Mesodermal cell (in vitro differentiated cells): Measurements from ENCODE around the gene NAP1L4.

ENCODE experiments used
- H3K27ac ChIP-seq: 2 replicates; pipeline ENCODE4 v1.7.0; 2013; ENCODE audit warnings: mild to moderate bottlenecking, low read depth, low read length, moderate library complexity; ENCODE audit not compliant: severe bottlenecking
- H3K36me3 ChIP-seq: 2 replicates; pipeline ENCODE4 v1.7.1; 2013; ENCODE audit warnings: mild to moderate bottlenecking, low read length, moderate library complexity; ENCODE audit not compliant: control insufficient read depth, insufficient read depth
- H3K4me1 ChIP-seq: one replicate; pipeline ENCODE4 v1.7.1; 2013; ENCODE audit warnings: mild to moderate bottlenecking, low read length; ENCODE audit not compliant: insufficient read depth, control insufficient read depth, poor library complexity, severe bottlenecking
- H3K4me3 ChIP-seq: 2 replicates; pipeline ENCODE4 v1.7.0; 2013; ENCODE audit warnings: low read length, control low read depth, mild to moderate bottlenecking; ENCODE audit not compliant: insufficient read depth, poor library complexity, severe bottlenecking; ENCODE audit errors: extremely low read depth
- H3K9me3 ChIP-seq: 2 replicates; pipeline ENCODE4 v1.7.1; 2013; ENCODE audit warnings: mild to moderate bottlenecking, low read length, moderate library complexity; ENCODE audit not compliant: control insufficient read depth
- WGBS, 2 experiments: methylation state at CpG; one replicate each; pipeline ENCODE4 v1.1.5; 2013; ENCODE audit warnings: missing lambda C conversion rate in 2 of 2; ENCODE audit not compliant: insufficient coverage in 2 of 2; 5-methylcytosine and 5-hydroxymethylcytosine counted together

Gene NAP1L4

GRCh38 chr11:2901196-2901796 is 90.8 kb downstream of the NAP1L4 start:
- Histone ChIP-seq H3K4me1 (peaks cover 31% of the 10 kb centered on the region), H3K9me3 (no peaks in the 10 kb centered on the region), H3K4me3 (peak overlapping the region; percentile 57), H3K27ac (no peak overlapping the region), H3K36me3 (no peaks in the 10 kb centered on the region)
- 84 to 90% methylated on average over 12 to 14 of the region's 16 CpGs for WGBS, 2 experiments

GRCh38 chr11:2899080-2899783 is 92.9 kb downstream of the NAP1L4 start:
- H3K4me3 ChIP-seq = no peak overlapping the region
- H3K27ac ChIP-seq = peak overlapping the region; percentile 58
- H3K9me3 ChIP-seq = no peaks in the 10 kb centered on the region
- H3K4me1 ChIP-seq = peaks cover 31% of the 10 kb centered on the region
- WGBS, 2 experiments = 89 to 93% methylated on average over 10 to 11 of the region's 13 CpGs
- H3K36me3 ChIP-seq = no peaks in the 10 kb centered on the region

- 70 to 80% methylated on average over 9 to 12 of the region's 12 CpGs for WGBS, 2 experiments
- Histone ChIP-seq H3K9me3 (no peaks in the 10 kb centered on the region), H3K27ac (peak overlapping the region; percentile 58), H3K4me1 (peaks cover 31% of the 10 kb centered on the region), H3K36me3 (no peaks in the 10 kb centered on the region), H3K4me3 (no peak overlapping the region)
Measured at GRCh38 chr11:2898366-2899079, 93.6 kb downstream of the NAP1L4 start.

GRCh38 chr11:2897048-2897447 is 95.1 kb downstream of the NAP1L4 start:
- Histone ChIP-seq H3K36me3 (no peaks in the 10 kb centered on the region), H3K4me1 (peaks cover 32% of the 10 kb centered on the region), H3K9me3 (no peaks in the 10 kb centered on the region), H3K27ac (no peak overlapping the region), H3K4me3 (no peak overlapping the region)
- 90 to 93% methylated on average over 6 of the region's 6 CpGs for WGBS, 2 experiments

GRCh38 chr11:2896047-2896446 is 96.1 kb downstream of the NAP1L4 start:
- 78 to 85% methylated on average over 6 of the region's 9 CpGs for WGBS, 2 experiments
- H3K4me1 ChIP-seq = peaks cover 41% of the 10 kb centered on the region
- no peak overlapping the region for H3K4me3 ChIP-seq
- H3K36me3 ChIP-seq = no peaks in the 10 kb centered on the region
- no peak overlapping the region for H3K27ac ChIP-seq
- no peaks in the 10 kb centered on the region for H3K9me3 ChIP-seq
